Type B pancreatic cell (in vitro differentiated cells): Measurements from ENCODE around the gene CD151. TPM values are rescaled to one million over a fixed set of nuclear protein-coding genes. Genes with fewer than 3 reads are reported as not detected.

Experiments
- DNase-seq: peaks from one replicate; pipeline ENCODE4 v3.0.0; 2021; ENCODE audit warnings: mixed read lengths; ENCODE audit not compliant: unreplicated experiment; ENCODE audit errors: extremely low spot score
- H3K27ac Mint-ChIP-seq: 2 replicates; pipeline ENCODE4 v1.8.0; 2021; ENCODE audit warnings: mild to moderate bottlenecking, mixed read lengths
- H3K27me3 Mint-ChIP-seq: 2 replicates; pipeline ENCODE4 v1.8.0; 2021; ENCODE audit warnings: mixed read lengths
- H3K36me3 Mint-ChIP-seq: 2 replicates; pipeline ENCODE4 v1.8.0; 2021; ENCODE audit warnings: mixed read lengths
- H3K4me1 Mint-ChIP-seq: one replicate; pipeline ENCODE4 v1.8.0; 2021; ENCODE audit warnings: mixed read lengths; ENCODE audit not compliant: unreplicated experiment
- H3K4me3 Mint-ChIP-seq: 2 replicates; pipeline ENCODE4 v1.8.0; 2021; ENCODE audit warnings: mild to moderate bottlenecking, mixed read lengths
- H3K9me3 Mint-ChIP-seq: 2 replicates; pipeline ENCODE4 v1.8.0; 2021; ENCODE audit warnings: mixed read lengths
- total RNA-seq: library from RNA; stranded (reverse); gene quantifications from 2 replicates; pipeline ENCODE4 v1.2.1, GENCODE V29; 2021; ENCODE audit warnings: low replicate concordance
- TF ChIP-seq, protein P1 (sequence below): fragments of 200-600 bp; sonication (generic); conservative IDR thresholded peaks from 2 replicates; pipeline ENCODE4 v1.5.0; 2021; ENCODE audit warnings: antibody characterized with exemption, mild to moderate bottlenecking

CD151 gene
- total RNA-seq, 1 donor from 2014 or later = 126 TPM

GRCh38 chr11:849951-850774 is 17.4 kb downstream of the CD151 start:
- H3K27ac Mint-ChIP-seq = no peak overlapping the region
- DNase-seq = no peak
- H3K36me3 Mint-ChIP-seq = no peaks in the 10 kb centered on the region
- TF ChIP-seq, protein P1, sequence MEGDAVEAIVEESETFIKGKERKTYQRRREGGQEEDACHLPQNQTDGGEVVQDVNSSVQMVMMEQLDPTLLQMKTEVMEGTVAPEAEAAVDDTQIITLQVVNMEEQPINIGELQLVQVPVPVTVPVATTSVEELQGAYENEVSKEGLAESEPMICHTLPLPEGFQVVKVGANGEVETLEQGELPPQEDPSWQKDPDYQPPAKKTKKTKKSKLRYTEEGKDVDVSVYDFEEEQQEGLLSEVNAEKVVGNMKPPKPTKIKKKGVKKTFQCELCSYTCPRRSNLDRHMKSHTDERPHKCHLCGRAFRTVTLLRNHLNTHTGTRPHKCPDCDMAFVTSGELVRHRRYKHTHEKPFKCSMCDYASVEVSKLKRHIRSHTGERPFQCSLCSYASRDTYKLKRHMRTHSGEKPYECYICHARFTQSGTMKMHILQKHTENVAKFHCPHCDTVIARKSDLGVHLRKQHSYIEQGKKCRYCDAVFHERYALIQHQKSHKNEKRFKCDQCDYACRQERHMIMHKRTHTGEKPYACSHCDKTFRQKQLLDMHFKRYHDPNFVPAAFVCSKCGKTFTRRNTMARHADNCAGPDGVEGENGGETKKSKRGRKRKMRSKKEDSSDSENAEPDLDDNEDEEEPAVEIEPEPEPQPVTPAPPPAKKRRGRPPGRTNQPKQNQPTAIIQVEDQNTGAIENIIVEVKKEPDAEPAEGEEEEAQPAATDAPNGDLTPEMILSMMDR = no peak
- peak overlapping the region; percentile 84 for H3K4me3 Mint-ChIP-seq
- peaks cover 3% of the 10 kb centered on the region for H3K27me3 Mint-ChIP-seq
- no peaks in the 10 kb centered on the region for H3K9me3 Mint-ChIP-seq
- peaks cover 4% of the 10 kb centered on the region for H3K4me1 Mint-ChIP-seq

DNA sequence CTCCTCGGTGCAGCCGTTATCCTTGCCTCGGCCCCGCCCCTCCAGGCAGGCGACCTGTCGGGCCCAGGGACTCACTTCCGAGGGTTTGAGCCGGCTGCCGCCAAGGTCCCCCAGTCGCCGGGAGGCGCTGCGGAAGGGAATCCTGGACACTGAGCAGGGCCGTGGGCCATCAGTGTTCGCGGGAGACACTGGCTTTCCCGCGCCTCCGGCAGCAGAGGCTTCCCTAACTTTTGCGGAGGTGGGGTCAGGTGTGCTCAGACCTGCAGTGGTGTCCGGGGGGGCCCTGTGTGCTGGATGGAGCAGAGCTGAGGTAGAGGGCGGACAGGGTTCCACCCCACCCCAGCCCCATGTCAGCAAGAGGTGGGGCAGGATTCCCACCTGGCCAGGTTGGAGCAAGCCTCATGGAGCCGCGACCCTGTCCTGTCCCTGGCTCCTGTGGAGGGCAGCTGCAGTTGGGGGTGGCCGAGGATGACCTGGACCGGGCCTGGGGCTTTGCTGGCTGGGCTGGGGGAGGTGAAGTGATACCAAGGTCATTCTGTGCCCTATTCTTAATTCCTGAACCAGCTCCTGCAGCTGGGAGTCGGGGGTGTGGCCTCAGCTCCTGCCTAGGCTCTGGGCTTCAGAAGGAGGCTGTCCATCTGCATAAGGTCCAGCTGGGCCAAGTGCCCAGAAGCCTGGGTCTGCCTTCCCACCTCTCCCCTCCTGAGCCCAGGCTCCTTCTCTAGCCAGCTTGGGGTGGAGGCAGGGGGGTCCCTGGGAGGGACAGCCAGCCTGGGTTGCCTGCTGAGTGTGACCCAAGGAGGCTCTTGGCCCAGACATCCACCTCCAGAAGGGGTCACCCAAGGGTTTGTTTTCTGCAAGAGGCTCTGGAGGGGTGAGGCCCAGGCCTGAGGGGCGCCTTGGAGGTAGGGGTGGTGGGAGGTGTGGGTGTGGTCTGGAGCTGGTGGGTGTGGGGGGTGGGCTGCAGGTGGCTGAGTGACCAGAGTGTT is 18.3 kb downstream of the CD151 start:
- no peaks in the 10 kb centered on the region for H3K36me3 Mint-ChIP-seq
- TF ChIP-seq, protein P1 = peak; percentile 29
- H3K4me1 Mint-ChIP-seq = peaks cover 4% of the 10 kb centered on the region
- no peak for DNase-seq
- H3K27me3 Mint-ChIP-seq = peaks cover 3% of the 10 kb centered on the region
- no peak overlapping the region for H3K27ac Mint-ChIP-seq
- H3K4me3 Mint-ChIP-seq = peak overlapping the region; percentile 84
- H3K9me3 Mint-ChIP-seq = no peaks in the 10 kb centered on the region

DNA sequence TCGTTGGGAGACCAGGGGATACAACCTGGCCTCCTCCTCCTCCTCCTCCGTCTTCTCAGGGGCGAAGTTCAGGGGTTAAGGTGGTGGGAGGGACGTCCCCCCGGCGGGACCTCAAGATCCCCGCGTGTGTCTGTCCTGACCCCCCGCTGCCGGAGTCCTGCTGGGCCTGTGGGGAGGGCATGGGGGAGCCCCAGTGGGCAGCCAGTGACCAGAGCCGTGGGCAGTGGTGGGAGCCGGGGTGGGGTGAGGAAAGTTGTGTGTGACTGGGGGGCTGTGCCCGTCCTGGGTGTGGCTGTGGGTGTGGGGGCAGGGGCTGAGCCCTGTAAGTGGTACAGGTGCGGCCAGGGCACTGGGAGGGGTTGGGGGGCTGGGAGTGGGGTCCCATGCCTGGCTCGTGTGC is 20.0 kb downstream of the CD151 start:
- Mint-ChIP-seq H3K27ac (no peak overlapping the region), H3K27me3 (peaks cover 3% of the 10 kb centered on the region), H3K4me3 (no peak overlapping the region), H3K4me1 (no peaks in the 10 kb centered on the region), H3K36me3 (no peaks in the 10 kb centered on the region), H3K9me3 (no peaks in the 10 kb centered on the region)
- TF ChIP-seq, protein P1 = no peak
- no peak for DNase-seq

DNA sequence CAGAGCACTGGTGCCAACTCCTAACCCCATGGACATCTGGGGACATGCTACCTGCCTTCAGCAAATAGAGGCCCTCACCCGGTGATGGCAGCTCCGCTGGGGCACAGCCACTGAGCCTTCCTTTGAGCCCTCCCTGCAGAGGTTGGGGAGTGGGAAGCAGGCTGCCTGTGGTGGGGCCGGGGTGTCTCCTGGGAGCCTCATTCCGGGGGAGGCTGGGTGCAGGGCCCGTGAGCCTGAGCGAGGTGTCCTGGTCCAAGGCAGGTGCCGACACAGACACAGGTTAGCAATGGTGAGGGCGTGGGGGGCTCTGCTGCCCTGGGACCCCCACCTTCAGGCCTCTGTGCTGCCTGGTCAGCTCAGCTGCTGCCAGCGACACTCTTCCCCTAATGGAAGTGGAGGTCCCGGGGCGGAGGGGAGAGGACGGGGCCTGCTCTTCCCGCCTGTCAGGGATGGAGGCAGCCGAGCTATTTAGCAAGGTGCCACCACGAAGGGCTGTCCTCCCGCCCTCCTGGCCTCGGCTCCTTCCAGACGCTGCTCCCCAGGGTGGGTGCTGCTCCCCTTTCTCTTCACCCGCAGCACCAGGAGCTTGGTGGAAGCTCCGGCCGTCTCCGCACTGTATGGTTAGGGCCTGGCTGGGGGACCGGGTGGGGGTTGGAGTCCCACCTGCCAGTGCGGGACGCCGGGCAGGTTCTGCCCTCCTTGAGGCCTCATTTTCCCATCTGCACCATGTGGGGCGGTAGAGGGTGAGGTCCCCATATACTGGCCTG is 21.1 kb downstream of the CD151 start:
- Mint-ChIP-seq H3K4me1 (no peaks in the 10 kb centered on the region), H3K9me3 (no peaks in the 10 kb centered on the region), H3K4me3 (no peak overlapping the region), H3K27ac (no peak overlapping the region), H3K36me3 (no peaks in the 10 kb centered on the region), H3K27me3 (peaks cover 3% of the 10 kb centered on the region)
- TF ChIP-seq, protein P1 = no peak
- DNase-seq = no peak
